Endothelial cell of umbilical vein (primary cell): ENCODE measurements around the gene RAD51B. TPM values are rescaled to one million over a fixed set of nuclear protein-coding genes. Genes with fewer than 3 reads are reported as not detected.

Experiments
- BruUV-seq: library from RNA; stranded (reverse); fragments of 400-500 nt; replicated peaks from 2 replicates; lab custom pipeline; 2021; lab: Mats Ljungman, UMichigan
- CTCF ChIA-PET: fragments of 300-600, 350-600 bp; sonication (Branson Sonifier 250); formaldehyde crosslinking; loops from one replicate; lab custom pipeline; 2021; ENCODE audit warnings: antibody characterized with exemption, inconsistent platforms; lab: Charles Lee
- POLR2A ChIA-PET: fragments of 300-600, 350-600 bp; sonication (Branson Sonifier 250); formaldehyde crosslinking; loops from one replicate; lab custom pipeline; 2021; ENCODE audit warnings: antibody characterized with exemption, inconsistent platforms; lab: Charles Lee
- DNase-seq: peaks from one replicate; pipeline ENCODE4 v3.0.0-alpha.2; 2011; ENCODE audit warnings: low read depth, low spot score
- FAIRE-seq: peaks from 2 replicates; lab custom pipeline; 2011; peaks lifted over from hg19 to GRCh38; lab: Jason Lieb, UNC
- H2AFZ ChIP-seq: 2 replicates; pipeline ENCODE4 v1.6.0; 2012; ENCODE audit warnings: low read depth, low read length, control low read depth, inconsistent platforms
- H3K27ac ChIP-seq: 2 replicates; pipeline ENCODE4 v1.5.1; 2011; ENCODE audit warnings: low read depth, mild to moderate bottlenecking, control low read depth, low read length, moderate library complexity; ENCODE audit not compliant: insufficient read depth
- H3K27me3 ChIP-seq, 2 experiments: 2 replicates each; pipeline versions ENCODE4 v1.6.0 to v1.6.1; 2011; ENCODE audit warnings: low read length in 2 of 2, mixed read lengths in 1 of 2; ENCODE audit not compliant: control insufficient read depth in 2 of 2, insufficient read depth in 2 of 2
- H3K36me3 ChIP-seq, 2 experiments: 2 replicates in 1 of 2; 3 replicates in 1 of 2; pipeline ENCODE4 v1.5.1; 2011; ENCODE audit warnings: low read length in 2 of 2, mild to moderate bottlenecking in 1 of 2, moderate library complexity in 1 of 2; ENCODE audit not compliant: control insufficient read depth in 2 of 2, insufficient read depth in 2 of 2; ENCODE audit errors: extremely low read depth in 1 of 2
- H3K4me1 ChIP-seq: 3 replicates; pipeline ENCODE4 v1.5.1; 2011; ENCODE audit warnings: mild to moderate bottlenecking, low read length; ENCODE audit not compliant: control insufficient read depth, insufficient read depth; ENCODE audit errors: extremely low read depth
- H3K4me2 ChIP-seq: 2 replicates; pipeline ENCODE4 v1.6.1; 2011; ENCODE audit warnings: low read length, control low read depth, mixed read lengths; ENCODE audit not compliant: insufficient read depth
- H3K4me3 ChIP-seq, 3 experiments: fragments of 200-600 bp in 1 of 3; sonication (generic), shearing (Covaris generic) in 1 of 3; replicated peaks in 1 of 3; 2 replicates each; pipeline ENCODE4 v1.5.1; 2011 to 2016; ENCODE audit warnings: control low read depth in 3 of 3, low read length in 3 of 3, mild to moderate bottlenecking in 2 of 3, inconsistent platforms in 1 of 3, low read depth in 1 of 3, moderate library complexity in 1 of 3; ENCODE audit not compliant: insufficient read depth in 1 of 3
- H3K79me2 ChIP-seq: 2 replicates; pipeline ENCODE4 v1.6.0; 2012; ENCODE audit warnings: low read length, inconsistent platforms; ENCODE audit not compliant: control insufficient read depth, insufficient read depth
- H3K9ac ChIP-seq: replicated peaks from 2 replicates; pipeline ENCODE3; 2011; ENCODE audit warnings: low read length, control low read depth; ENCODE audit not compliant: insufficient read depth; ENCODE audit errors: extremely low read depth
- H3K9me1 ChIP-seq: replicated peaks from 3 replicates; pipeline ENCODE4 v1.6.0; 2011; ENCODE audit warnings: mild to moderate bottlenecking, low read length; ENCODE audit not compliant: control insufficient read depth, insufficient read depth; ENCODE audit errors: extremely low read depth
- H3K9me3 ChIP-seq: replicated peaks from 2 replicates; pipeline ENCODE4 v1.5.1; 2012; ENCODE audit warnings: low read length, inconsistent platforms; ENCODE audit not compliant: control insufficient read depth, insufficient read depth
- H4K20me1 ChIP-seq: replicated peaks from 2 replicates; pipeline ENCODE3; 2011; ENCODE audit warnings: mild to moderate bottlenecking, low read length; ENCODE audit not compliant: control insufficient read depth, insufficient read depth; ENCODE audit errors: extremely low read depth
- CTCF ChIP-seq, 2 donors: IDR thresholded peaks; 1 replicate in 1 of 2; 2 replicates in 1 of 2; pipeline ENCODE4 v1.5.1; 2011; ENCODE audit warnings: low read length in 2 of 2, mild to moderate bottlenecking in 2 of 2, moderate library complexity in 2 of 2, control low read depth in 1 of 2, inconsistent platforms in 1 of 2, low read depth in 1 of 2; ENCODE audit not compliant: insufficient read depth in 1 of 2; ENCODE audit errors: extremely low read depth in 1 of 2
- EZH2 ChIP-seq: IDR thresholded peaks from 2 replicates; pipeline ENCODE4 v1.6.1; 2012; ENCODE audit warnings: borderline replicate concordance, low read depth, mild to moderate bottlenecking, moderate library complexity, low read length, inconsistent platforms; ENCODE audit not compliant: severe bottlenecking
- FOS ChIP-seq: IDR thresholded peaks from 2 replicates; pipeline ENCODE4 v1.6.1; 2011; ENCODE audit warnings: mild to moderate bottlenecking, low read length, moderate library complexity, borderline replicate concordance; ENCODE audit not compliant: insufficient read depth
- GATA2 ChIP-seq: IDR thresholded peaks from 2 replicates; pipeline ENCODE4 v1.7.0; 2011; ENCODE audit warnings: low read depth, mild to moderate bottlenecking, moderate library complexity, mixed read lengths, low read length; ENCODE audit not compliant: insufficient read length, insufficient read depth
- JUN ChIP-seq: IDR thresholded peaks from 2 replicates; pipeline ENCODE4 v1.6.1; 2011; ENCODE audit warnings: borderline replicate concordance, low read depth; ENCODE audit not compliant: insufficient read length, insufficient read depth
- MAX ChIP-seq: IDR thresholded peaks from 2 replicates; pipeline ENCODE4 v1.6.1; 2011; ENCODE audit not compliant: insufficient read depth, insufficient read length
- MYC ChIP-seq: IDR thresholded peaks from one replicate; pipeline ENCODE4 v1.6.1; 2011; ENCODE audit warnings: mild to moderate bottlenecking, low read depth, low read length
- POLR2A ChIP-seq: IDR thresholded peaks from 2 replicates; pipeline ENCODE4 v1.6.1; 2012; ENCODE audit warnings: low read depth, mild to moderate bottlenecking, control low read depth, low read length
- POLR2AphosphoS5 ChIP-seq: IDR thresholded peaks from 2 replicates; pipeline ENCODE4 v1.6.1; 2012; ENCODE audit warnings: low read depth, mild to moderate bottlenecking, control low read depth, low read length, moderate library complexity; ENCODE audit not compliant: insufficient read depth
- dilution Hi-C: fragments of 300-500 bp; cut with MboI; formaldehyde crosslinking; loops from one replicate; pipeline ENCODE4 v1.15.0; 2019; ENCODE audit warnings: low sequenced_read_pairs; ENCODE audit not compliant: extremely low pct_ligation_motif_present
- intact Hi-C: fragments of 100-400 bp; cut with micrococcal nuclease; formaldehyde crosslinking; loops from one replicate; pipeline ENCODE4 v1.10.0; 2022
- polyA plus RNA-seq, 4 experiments: library from polyadenylated mRNA; depleted of rRNA in 3 of 4; stranded (reverse) in 3 of 4; unstranded in 1 of 4; fragments of >200 nt; gene quantifications; 2 replicates each; pipeline versions ENCODE4 v1.2.1 to v1.2.3, GENCODE V29; 2011 to 2012; ENCODE audit warnings: missing spikeins in 1 of 4
- total RNA-seq: library from RNA; stranded (reverse); gene quantifications from 2 replicates; pipeline ENCODE4 v1.2.3, GENCODE V29; 2021

The RAD51B gene
- total and polyA plus RNA-seq, 2 donors (not counting 3 experiments of a cell fraction or from before 2014, with no cell fraction given) = 3.9 to 19.0 TPM

GRCh38 chr14:68506645-68507419 is 687.3 kb downstream of the RAD51B start:
- no peak overlapping the region for H2AFZ ChIP-seq
- no peak overlapping the region for H3K4me3 ChIP-seq
- H3K9ac ChIP-seq = no peak overlapping the region
- no peaks in the 10 kb centered on the region for H3K9me1 ChIP-seq
- no peaks in the 10 kb centered on the region for H4K20me1 ChIP-seq
- DNase-seq (no peak), FAIRE-seq (peak; percentile 24)
- TF ChIP-seq MAX = no peak
- no peak for TF ChIP-seq POLR2A
- TF ChIP-seq JUN = no peak
- TF ChIP-seq CTCF (IDR thresholded peaks at IDR 0.05; ENCODE audit: extremely low read depth in 1 of 2, insufficient read depth in 1 of 2, low read depth in 1 of 2, low read length in 2 of 2) = no peak
- no peak for TF ChIP-seq GATA2
- TF ChIP-seq FOS = no peak
- no peak for TF ChIP-seq POLR2AphosphoS5
- TF ChIP-seq MYC = no peak
- no peak for TF ChIP-seq EZH2
- CTCF ChIA-PET = interaction anchor here (0.6 to 2.1 kb wide), 7 partner anchors 11 to 565 kb away, joined by 3 to 6 read pairs (median 3); no protein-coding TSS in a partner anchor
- H3K4me1 ChIP-seq = peaks cover 4% of the 10 kb centered on the region
- H3K27me3 ChIP-seq = no peaks in the 10 kb centered on the region
- no peak overlapping the region for H3K4me2 ChIP-seq
- H3K79me2 ChIP-seq = no peaks in the 10 kb centered on the region
- no peaks in the 10 kb centered on the region for H3K9me3 ChIP-seq
- intact Hi-C loops = no loop called here
- dilution Hi-C loops = no loop called here
- BruUV-seq = no TSS peak
- POLR2A ChIA-PET = no interaction called here
- no peak overlapping the region for H3K27ac ChIP-seq
- H3K36me3 ChIP-seq = no peaks in the 10 kb centered on the region
